ENCODE measurements around the gene SEC24D. TPM values are rescaled to one million over a fixed set of nuclear protein-coding genes. Genes with fewer than 3 reads are reported as not detected.

The SEC24D gene
- total RNA-seq, 6 donors from 2014 or later: 33.5 to 86.7 (median 50.3) TPM

DNA sequence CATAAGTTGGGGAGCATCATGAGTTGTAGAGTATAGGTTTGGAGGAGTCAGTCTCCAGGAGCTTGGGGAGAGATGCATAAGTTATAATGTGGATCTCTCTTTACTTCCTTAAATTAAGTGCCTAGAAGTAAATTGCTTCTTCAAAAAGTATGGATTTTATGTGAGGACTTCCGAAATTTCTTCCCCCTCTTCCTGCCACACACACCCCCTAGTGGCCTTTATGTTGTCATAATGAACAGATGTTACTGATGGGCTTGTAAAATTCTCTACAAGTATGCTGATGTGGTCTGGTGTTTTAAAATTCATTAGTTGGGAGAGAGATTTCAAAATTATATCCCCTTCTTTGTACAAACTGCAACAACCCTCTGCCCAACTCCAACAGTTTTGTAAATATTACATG is 153.0 kb downstream of the SEC24D start:
- Histone ChIP-seq H3K27ac (no peak overlapping the region), H3K36me3 (peaks cover 0 to 3% (median under 1%) of the 10 kb centered on the region in 4 donors), H3K4me3 (no peak overlapping the region), H3K27me3 (no peaks in the 10 kb centered on the region), H3K9me3 (no peaks in the 10 kb centered on the region), H3K4me1 (peaks cover 11 to 19% (median 15%) of the 10 kb centered on the region in 4 donors)
- TF ChIP-seq EP300 (IDR thresholded peaks at IDR 0.05) (no peak), POLR2AphosphoS5 (IDR thresholded peaks at IDR 0.05) (no peak)
- TF ChIP-seq, protein P1, sequence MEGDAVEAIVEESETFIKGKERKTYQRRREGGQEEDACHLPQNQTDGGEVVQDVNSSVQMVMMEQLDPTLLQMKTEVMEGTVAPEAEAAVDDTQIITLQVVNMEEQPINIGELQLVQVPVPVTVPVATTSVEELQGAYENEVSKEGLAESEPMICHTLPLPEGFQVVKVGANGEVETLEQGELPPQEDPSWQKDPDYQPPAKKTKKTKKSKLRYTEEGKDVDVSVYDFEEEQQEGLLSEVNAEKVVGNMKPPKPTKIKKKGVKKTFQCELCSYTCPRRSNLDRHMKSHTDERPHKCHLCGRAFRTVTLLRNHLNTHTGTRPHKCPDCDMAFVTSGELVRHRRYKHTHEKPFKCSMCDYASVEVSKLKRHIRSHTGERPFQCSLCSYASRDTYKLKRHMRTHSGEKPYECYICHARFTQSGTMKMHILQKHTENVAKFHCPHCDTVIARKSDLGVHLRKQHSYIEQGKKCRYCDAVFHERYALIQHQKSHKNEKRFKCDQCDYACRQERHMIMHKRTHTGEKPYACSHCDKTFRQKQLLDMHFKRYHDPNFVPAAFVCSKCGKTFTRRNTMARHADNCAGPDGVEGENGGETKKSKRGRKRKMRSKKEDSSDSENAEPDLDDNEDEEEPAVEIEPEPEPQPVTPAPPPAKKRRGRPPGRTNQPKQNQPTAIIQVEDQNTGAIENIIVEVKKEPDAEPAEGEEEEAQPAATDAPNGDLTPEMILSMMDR (IDR thresholded peaks at IDR 0.05): peak in 2 of 6 experiments; percentile 18 to 22
- 29 to 35% methylated on average over 1 of the region's 1 CpG for WGBS, 2 donors
- no peak for DNase-seq
- ATAC-seq (ENCODE audit: low FRiP score in 2 of 2): no peak

GRCh38 chr4:118680808-118681207 is 155.1 kb downstream of the SEC24D start:
- 50 to 70% methylated on average over 1 of the region's 1 CpG for WGBS, 2 donors
- no peaks in the 10 kb centered on the region for H3K27me3 ChIP-seq

GRCh38 chr4:118676128-118676527 is 159.8 kb downstream of the SEC24D start:
- H3K9me3 ChIP-seq: no peaks in the 10 kb centered on the region
- no peaks in the 10 kb centered on the region for H3K4me1 ChIP-seq
- no peaks in the 10 kb centered on the region for H3K27me3 ChIP-seq
- WGBS, 2 donors: 84 to 89% methylated on average over 2 of the region's 2 CpGs
- TF ChIP-seq EP300 (IDR thresholded peaks at IDR 0.05) (no peak), POLR2A (IDR thresholded peaks at IDR 0.05) (no peak), POLR2AphosphoS5 (IDR thresholded peaks at IDR 0.05) (no peak)
- TF ChIP-seq, protein P1 (IDR thresholded peaks at IDR 0.05): no peak
- H3K27ac ChIP-seq: no peak overlapping the region
- no peak for DNase-seq
- ATAC-seq (ENCODE audit: low FRiP score in 2 of 2): no peak
- no peak overlapping the region for H3K4me3 ChIP-seq
- no peaks in the 10 kb centered on the region for H3K36me3 ChIP-seq

More at GRCh38 chr4:118680808-118681207, 155.1 kb downstream of the SEC24D start:
- peaks cover 0 to under 1% (median 0%) of the 10 kb centered on the region in 4 donors for H3K4me1 ChIP-seq
- H3K27ac ChIP-seq: no peak overlapping the region
- no peaks in the 10 kb centered on the region for H3K36me3 ChIP-seq
- DNase-seq (no peak), ATAC-seq (ENCODE audit: low FRiP score in 2 of 2) (no peak)
- TF ChIP-seq POLR2A (IDR thresholded peaks at IDR 0.05) (no peak), EP300 (IDR thresholded peaks at IDR 0.05) (no peak), POLR2AphosphoS5 (IDR thresholded peaks at IDR 0.05) (no peak)
- TF ChIP-seq, protein P1 (IDR thresholded peaks at IDR 0.05): no peak
- H3K4me3 ChIP-seq: no peak overlapping the region
- H3K9me3 ChIP-seq: no peaks in the 10 kb centered on the region

Other genes with a start within 250 kb of the SEC24D start
- gene METTL14, start 150.7 kb downstream of the SEC24D start, total RNA-seq: 10 to 100 TPM; 24.7 to 58.7 (median 38.3) TPM
- gene SYNPO2, start 52.7 kb upstream of the SEC24D start, total RNA-seq: 10 to 100 TPM in 4 of 6 donors, 1 to 10 TPM in 2; 7.9 to 56.3 (median 17.0) TPM